HepG2 (cell line): Measurements from ENCODE around the gene TBC1D10A. TPM values are rescaled to one million over a fixed set of nuclear protein-coding genes. Genes with fewer than 3 reads are reported as not detected.

ENCODE experiments used
- ATAC-seq: fragments of 200-7000 bp; cut with Tn5 transposase; 3 replicates; pipeline ENCODE4 v1.9.1; 2020; ENCODE audit warnings: mild to moderate bottlenecking, moderate library complexity
- BruUV-seq: library from RNA; stranded (reverse); fragments of 400-500 nt; replicated peaks from 2 replicates; lab custom pipeline; 2021; lab: Mats Ljungman, UMichigan
- CTCF ChIA-PET: fragments of 300-600 bp; formaldehyde crosslinking; extraction: SDS; loops from one replicate; lab custom pipeline; 2021; ENCODE audit warnings: low total read pairs, inconsistent platforms, low intra/inter-chr PET ratio; lab: Yijun Ruan, JAX
- POLR2A ChIA-PET: fragments of 350-600 bp; sonication (Branson Sonifier 250); formaldehyde crosslinking; loops from one replicate; lab custom pipeline; 2020; ENCODE audit warnings: antibody characterized with exemption, inconsistent platforms; lab: Yijun Ruan, JAX
- DNase-seq: peaks from one replicate; pipeline ENCODE4 v3.0.0-alpha.2; 2015; ENCODE audit warnings: low spot score
- FAIRE-seq: peaks from 3 replicates; lab custom pipeline; 2011; peaks lifted over from hg19 to GRCh38; lab: Jason Lieb, UNC
- H2AFZ ChIP-seq: one replicate; pipeline ENCODE4 v1.6.1; 2011; ENCODE audit warnings: low read length, inconsistent platforms
- H3K27ac ChIP-seq: fragments of 300-600 bp; 3 replicates; pipeline ENCODE4 v1.8.0; 2011; ENCODE audit warnings: mixed run types, mild to moderate bottlenecking, mixed read lengths, low read length, inconsistent platforms; ENCODE audit not compliant: insufficient read depth; ENCODE audit errors: extremely low read length
- H3K27me3 ChIP-seq, 2 experiments: fragments of 200-600 bp in 1 of 2; 2 replicates in 1 of 2; 3 replicates in 1 of 2; pipeline versions ENCODE4 v1.6.0 to v1.8.0; 2011; ENCODE audit warnings: low read length in 2 of 2, mild to moderate bottlenecking in 2 of 2, moderate library complexity in 2 of 2, inconsistent platforms in 1 of 2; ENCODE audit not compliant: insufficient read depth in 2 of 2, control insufficient read depth in 1 of 2
- H3K36me3 ChIP-seq, 2 experiments: fragments of 200-600 bp in 1 of 2; replicated peaks in 1 of 2; 2 replicates in 1 of 2; 3 replicates in 1 of 2; pipeline versions ENCODE4 v1.5.1 to v1.8.0; 2011; ENCODE audit warnings: low read length in 2 of 2, inconsistent platforms in 1 of 2; ENCODE audit not compliant: insufficient read depth in 2 of 2, control insufficient read depth in 1 of 2
- H3K4me1 ChIP-seq: 2 replicates; pipeline ENCODE4 v1.5.1; 2012; ENCODE audit warnings: low read length, inconsistent platforms; ENCODE audit not compliant: insufficient read depth
- H3K4me2 ChIP-seq: 2 replicates; pipeline ENCODE4 v1.6.0; 2011; ENCODE audit warnings: low read depth, low read length, inconsistent platforms
- H3K4me3 ChIP-seq, 3 experiments: fragments of 200-600 bp in 1 of 3; sonication (generic), shearing (Covaris generic) in 1 of 3; replicated peaks in 1 of 3; 2 replicates each; pipeline ENCODE4 v1.5.1; 2011 to 2016; ENCODE audit warnings: low read length in 3 of 3, inconsistent platforms in 2 of 3, low read depth in 2 of 3, mild to moderate bottlenecking in 2 of 3, control low read depth in 1 of 3, mixed read lengths in 1 of 3; ENCODE audit not compliant: insufficient read depth in 1 of 3
- H3K79me2 ChIP-seq: one replicate; pipeline ENCODE4 v1.6.1; 2011; ENCODE audit warnings: low read length, inconsistent platforms; ENCODE audit not compliant: insufficient read depth
- H3K9ac ChIP-seq: 2 replicates; pipeline ENCODE4 v1.6.0; 2011; ENCODE audit warnings: mild to moderate bottlenecking, low read depth, low read length, inconsistent platforms; ENCODE audit not compliant: insufficient read depth
- H3K9me3 ChIP-seq: 2 replicates; pipeline ENCODE4 v1.5.1; 2012; ENCODE audit warnings: mild to moderate bottlenecking, low read length
- H4K20me1 ChIP-seq: 2 replicates; pipeline ENCODE4 v1.6.0; 2011; ENCODE audit warnings: inconsistent platforms, mild to moderate bottlenecking, low read length, moderate library complexity; ENCODE audit not compliant: insufficient read depth
- ATF6 ChIP-seq: sonication (generic); formaldehyde crosslinking; conservative IDR thresholded peaks from 2 replicates; pipeline ENCODE4 v1.4.0; 2020; ENCODE audit warnings: missing genetic modification reagents
- HDAC6 ChIP-seq: fragments of 200-600 bp; sonication (generic); IDR thresholded peaks from 2 replicates; pipeline ENCODE4 v1.7.0; 2017; ENCODE audit warnings: mild to moderate bottlenecking, antibody characterized with exemption, low read length, low read depth
- KDM2A ChIP-seq: sonication (generic); formaldehyde crosslinking; IDR thresholded peaks from 2 replicates; pipeline ENCODE4 v1.4.0; 2020; ENCODE audit warnings: low read depth, missing genetic modification reagents, borderline replicate concordance
- MAFK ChIP-seq, 2 experiments: IDR thresholded peaks in 1 of 2; conservative IDR thresholded peaks in 1 of 2; 2 replicates each; pipeline ENCODE4 v1.6.1; 2011; ENCODE audit warnings: improper control_type of control experiment in 2 of 2, low read length in 2 of 2
- PATZ1 ChIP-seq: sonication (generic); formaldehyde crosslinking; IDR thresholded peaks from 2 replicates; pipeline ENCODE4 v1.4.0; 2020; ENCODE audit warnings: missing genetic modification reagents
- RNF2 ChIP-seq: fragments of 450-650 bp; conservative IDR thresholded peaks from 2 replicates; pipeline ENCODE4 v1.6.1; 2016; ENCODE audit warnings: low read depth
- SCMH1 ChIP-seq: sonication (generic); formaldehyde crosslinking; IDR thresholded peaks from 2 replicates; pipeline ENCODE4 v1.9.0; 2021; ENCODE audit warnings: missing genetic modification reagents, mild to moderate bottlenecking, borderline replicate concordance
- ZNF160 ChIP-seq: sonication (generic); formaldehyde crosslinking; IDR thresholded peaks from 2 replicates; pipeline ENCODE4 v1.8.0; 2022; ENCODE audit warnings: mild to moderate bottlenecking, inconsistent platforms, missing genetic modification reagents
- ZNF18 ChIP-seq: sonication (generic); formaldehyde crosslinking; IDR thresholded peaks from 2 replicates; pipeline ENCODE4 v1.8.0; 2022; ENCODE audit warnings: mild to moderate bottlenecking, missing genetic modification reagents; ENCODE audit not compliant: insufficient replicate concordance
- ZNF3 ChIP-seq: IDR thresholded peaks from 2 replicates; pipeline ENCODE4 v1.7.0; 2017; ENCODE audit warnings: inconsistent platforms
- ZNF574 ChIP-seq: sonication (generic); formaldehyde crosslinking; IDR thresholded peaks from 2 replicates; pipeline ENCODE4 v1.4.0; 2020; ENCODE audit warnings: missing genetic modification reagents
- ZNF777 ChIP-seq: sonication (generic); formaldehyde crosslinking; IDR thresholded peaks from 2 replicates; pipeline ENCODE4 v1.4.0; 2020; ENCODE audit warnings: missing genetic modification reagents
- ZSCAN20 ChIP-seq: sonication (generic); formaldehyde crosslinking; IDR thresholded peaks from 2 replicates; pipeline ENCODE4 v1.4.0; 2020; ENCODE audit warnings: missing genetic modification reagents, mild to moderate bottlenecking, borderline replicate concordance
- WGBS: methylation state at CpG from one replicate; pipeline ENCODE4 v1.1.6; 2017; ENCODE audit warnings: low lambda C conversion rate; 5-methylcytosine and 5-hydroxymethylcytosine counted together
- in situ Hi-C: cut with HindIII; loops from 2 replicates; pipeline ENCODE4 v1.10.0; 2017; ENCODE audit warnings: low pct_unique_long_range_greater_than_20kb; ENCODE audit not compliant: extremely low pct_ligation_motif_present
- intact Hi-C: fragments of 100-400 bp; cut with micrococcal nuclease; formaldehyde crosslinking; loops from one replicate; pipeline ENCODE4 v1.10.0; 2022; ENCODE audit not compliant: unreplicated experiment
- polyA plus RNA-seq, 8 experiments: library from polyadenylated mRNA; depleted of rRNA in 3 of 8; stranded (reverse) in 7 of 8; unstranded in 1 of 8; fragments of >200 nt; fragmentation: Illumina TruSeq in 4 of 8; extraction: Trizol in 4 of 8; gene quantifications; 2 replicates each; pipeline versions ENCODE4 v1.2.1 to v1.2.3, GENCODE V29; 2011 to 2016; ENCODE audit warnings: low read depth in 4 of 8, missing spikeins in 1 of 8, mixed read lengths in 1 of 8; ENCODE audit not compliant: insufficient read depth in 1 of 8
- total RNA-seq, 5 experiments: library from RNA; depleted of rRNA; stranded (reverse); fragments of >200 nt; fragmentation: Illumina TruSeq; extraction: Trizol; gene quantifications; 2 replicates each; pipeline ENCODE4 v1.2.3, GENCODE V29; 2016; ENCODE audit warnings: low read depth in 1 of 5

TBC1D10A gene
- total and polyA plus RNA-seq, 2 of the 13 experiments (the other 11 are each of a cell fraction or from before 2014, with no cell fraction given): 4.2 to 4.9 TPM

- Histone ChIP-seq H2AFZ (no peak within 1 kb of the TSS), H3K4me2 (peak within 1 kb of the TSS; percentile 96), H3K27ac (no peak within 1 kb of the TSS), H3K9me3 (no peaks in the 10 kb centered on the region), H3K27me3 (no peaks in the 10 kb centered on the region; a peak in 1 of 5 replicates), H3K4me3 (peak within 1 kb of the TSS; percentile 68 to 80 (median 72)), H4K20me1 (no peaks in the 10 kb centered on the region), H3K36me3 (peaks cover 6 to 8% of the 10 kb centered on the region in 2 experiments; a peak in 2 of 5 replicates), H3K4me1 (peaks cover 29% of the 10 kb centered on the region), H3K79me2 (no peaks in the 10 kb centered on the region), H3K9ac (peak within 1 kb of the TSS; percentile 55)
- intact Hi-C loops: loop anchor here (2.0 kb wide), 1 partner anchor 37 kb away; the partner anchor contains the start of gene TBC1D10A
- WGBS: 2% methylated on average over 24 of the region's 85 CpGs
- ChIA-PET POLR2A (interaction anchor here (0.5 to 4.0 kb wide), 8 partner anchors 38 to 318 kb away, joined by 3 to 28 read pairs (median 4); partner anchors contain the start of genes CCDC157, RNF215, SF3A1 and TBC1D10A), CTCF (interaction anchor here (2.5 kb wide), 1 partner anchor 98 kb away, joined by 26 read pairs; the partner anchor contains the start of gene RNF215)
- FAIRE-seq: peak; percentile 63
- peak; percentile 78 for ATAC-seq
- BruUV-seq: TSS peak; percentile 45
- DNase-seq: peak; percentile 94
- in situ Hi-C loops: loop anchor here (5.0 kb wide), 1 partner anchor 98 kb away; the partner anchor contains the start of gene RNF215
- TF ChIP-seq ZSCAN20: 0 out of 2 replicates have a peak, but pooled peaks have one; percentile 7
- no peak for TF ChIP-seq HDAC6
- TF ChIP-seq ATF6: no peak
- peak; percentile 43 for TF ChIP-seq PATZ1 (CRISPR knock-in tag)
- peak; percentile 26; the same call in 1 of the 2 replicates for TF ChIP-seq KDM2A (CRISPR knock-in tag)
- no peak for TF ChIP-seq MAFK (conservative IDR thresholded peaks at IDR 0.05 in 1 of 2, IDR thresholded peaks at IDR 0.05 in 1 of 2; ENCODE audit: low read length in 2 of 2)
- TF ChIP-seq ZNF18: peak; percentile 69
- TF ChIP-seq ZNF160 (CRISPR knock-in tag): no peak
- TF ChIP-seq ZNF3 (CRISPR knock-in tag): no peak
- 0 out of 2 replicates have a peak, but pooled peaks have one; percentile 21 for TF ChIP-seq RNF2
- TF ChIP-seq ZNF574 (CRISPR knock-in tag): peak; percentile 3; the same call in 1 of the 2 replicates
- TF ChIP-seq SCMH1 (CRISPR knock-in tag): no peak
- peak; percentile 34; the same call in 1 of the 2 replicates for TF ChIP-seq ZNF777 (CRISPR knock-in tag)
Measured at GRCh38 chr22:30289141-30289979, 37.4 kb downstream of the TBC1D10A start, which contains the start of gene CASTOR1. CASTOR1 (minus strand) TSS chr22:30289505; CDS start chr22:30289497, 8 bp downstream.
